ENCODE data around the gene CHST13. TPM values are rescaled to one million over a fixed set of nuclear protein-coding genes. Genes with fewer than 3 reads are reported as not detected.

Gene CHST13
- total RNA-seq, 1 experiment from 2014 or later, result not detected

DNA sequence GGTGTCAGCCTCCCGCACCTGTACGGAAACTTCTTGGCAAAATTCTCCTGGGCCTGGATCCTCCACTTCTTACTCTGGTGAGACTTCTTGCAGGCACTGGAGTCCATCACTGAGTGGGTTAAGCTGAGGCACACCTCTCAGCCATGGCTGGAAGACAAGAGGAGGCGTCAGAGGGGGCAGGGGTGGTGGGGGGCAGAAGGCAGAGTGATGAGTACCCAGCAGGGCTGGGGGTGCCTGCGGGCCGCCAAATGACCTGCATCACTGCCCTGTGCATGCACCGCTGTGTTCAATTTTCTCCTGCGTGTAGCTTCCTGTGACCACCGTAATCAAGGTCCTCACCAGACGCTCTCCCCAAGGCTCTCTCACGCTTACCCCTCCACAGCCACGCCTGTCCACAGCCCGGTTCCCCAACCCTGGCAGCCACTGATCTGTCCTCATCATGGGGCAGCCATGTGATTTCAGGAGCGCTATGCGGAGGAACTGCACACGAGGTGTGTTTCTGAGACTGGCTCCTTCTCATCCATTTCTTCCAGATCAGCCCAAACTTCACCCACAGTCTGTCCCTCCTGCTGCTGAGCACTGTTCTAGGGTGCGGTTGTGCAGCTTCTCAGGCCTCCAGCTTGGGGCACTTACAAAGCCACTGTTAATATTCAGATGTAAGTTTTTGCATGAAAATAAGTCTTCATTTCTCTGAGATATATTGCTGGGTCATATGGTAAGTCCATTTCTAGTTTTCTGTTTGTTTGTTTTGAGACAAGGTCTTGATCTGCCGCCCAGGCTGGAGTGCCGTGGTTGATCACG, 29.5 kb downstream of the CHST13 start:
- Histone ChIP-seq H3K4me1 (no peaks in the 10 kb centered on the region), H3K4me3 (no peak overlapping the region), H3K9me3 (replicated peaks) (no peaks in the 10 kb centered on the region), H3K36me3 (no peaks in the 10 kb centered on the region), H3K27me3 (0 out of 2 replicates have a peak, but pooled peaks cover 5% of the 10 kb centered on the region), H3K27ac (no peak overlapping the region)
- no peak for DNase-seq

DNA sequence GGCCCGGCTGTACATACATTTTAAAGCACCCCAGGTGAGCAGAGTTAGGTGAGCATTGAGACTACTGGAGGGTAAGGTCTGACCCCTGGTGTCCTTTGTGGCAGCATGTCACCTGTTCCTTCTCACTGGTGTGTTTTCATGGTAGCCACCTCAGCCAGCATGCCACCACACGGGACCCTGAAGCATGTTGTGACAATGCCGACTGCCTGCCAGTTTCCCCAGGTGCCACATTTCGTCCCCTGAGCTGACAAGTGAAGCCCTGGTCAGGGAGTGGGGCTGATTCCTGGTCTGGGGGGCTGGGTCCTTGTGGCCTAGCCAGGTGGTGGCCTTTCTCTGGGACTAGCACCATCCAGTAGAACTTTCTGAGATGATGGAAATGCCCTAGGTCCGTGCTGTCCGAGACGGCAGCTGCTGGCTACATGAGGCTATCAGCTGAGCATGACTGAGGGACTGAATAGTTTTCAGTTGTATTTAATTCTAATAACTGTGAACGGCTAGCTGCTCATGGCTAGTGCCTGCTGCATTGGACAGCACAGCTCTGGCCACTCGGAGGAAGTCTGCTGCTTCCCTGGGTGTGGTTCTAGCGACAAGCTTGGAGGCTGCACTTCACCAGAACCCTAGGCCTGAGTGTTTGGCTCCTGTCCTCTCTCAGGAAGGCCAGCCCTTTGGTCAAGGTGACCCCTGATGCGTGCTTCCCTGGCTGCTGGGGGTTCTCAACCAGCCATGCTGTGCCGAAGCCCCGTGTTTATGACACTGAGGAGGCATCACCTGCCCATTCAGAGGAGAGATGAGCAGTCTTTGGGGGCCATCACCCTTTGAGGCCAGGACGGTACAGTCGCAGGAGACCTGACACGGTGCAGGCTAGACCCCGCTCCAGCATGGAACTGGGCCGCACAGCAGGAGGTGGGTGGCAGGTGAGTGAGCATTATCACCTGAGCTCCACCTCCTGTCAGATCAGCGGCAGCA, 30.9 kb downstream of the CHST13 start:
- Histone ChIP-seq H3K36me3 (no peaks in the 10 kb centered on the region), H3K27me3 (peaks cover under 1% of the 10 kb centered on the region; the same call in 1 of the 2 replicates), H3K27ac (no peak overlapping the region), H3K4me1 (no peaks in the 10 kb centered on the region), H3K4me3 (no peak overlapping the region), H3K9me3 (replicated peaks) (no peaks in the 10 kb centered on the region)
- DNase-seq, result no peak

DNA sequence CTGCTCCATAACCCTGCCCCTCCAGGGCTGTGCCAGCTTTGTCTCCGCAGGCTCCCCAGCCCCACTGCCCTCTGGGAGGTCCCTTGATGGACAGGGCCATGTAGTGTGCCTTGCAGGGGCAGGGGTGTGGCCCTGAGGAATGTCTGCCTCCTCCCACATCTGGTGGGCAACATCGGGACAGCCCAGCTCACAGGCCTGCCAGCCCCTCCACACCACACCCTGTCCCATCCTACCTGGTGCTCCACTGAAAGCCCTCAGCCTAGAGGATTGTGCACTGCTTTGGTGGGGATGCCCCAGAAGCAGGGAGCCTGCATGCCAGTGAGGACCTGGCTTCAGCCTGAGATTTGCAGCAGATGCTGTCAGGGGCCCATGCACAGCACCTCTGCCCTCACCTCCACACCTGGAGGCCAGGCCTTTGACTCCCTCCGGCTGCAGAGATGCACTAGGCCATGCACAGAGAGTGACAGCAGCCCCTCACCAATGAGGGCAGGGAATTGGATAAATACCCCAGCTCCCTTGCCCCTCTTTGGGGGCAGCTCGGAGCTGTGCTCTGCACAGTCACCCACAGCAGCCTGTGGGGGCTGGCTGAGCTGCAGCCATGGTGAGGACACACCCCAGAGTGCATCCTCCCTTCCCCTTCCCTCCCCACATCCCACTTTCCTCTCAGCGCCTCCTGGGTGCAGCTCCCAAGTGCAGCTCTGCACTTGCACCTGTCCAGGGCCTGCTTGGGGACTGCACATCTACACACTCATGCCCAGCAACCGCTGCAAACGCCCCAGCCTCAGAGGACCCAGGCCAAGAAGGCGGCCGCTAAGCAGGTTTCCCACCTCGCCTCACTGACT, 32.1 kb downstream of the CHST13 start:
- Histone ChIP-seq H3K27me3 (no peaks in the 10 kb centered on the region; the same call in 1 of the 2 replicates), H3K36me3 (no peaks in the 10 kb centered on the region), H3K27ac (no peak overlapping the region), H3K4me3 (no peak overlapping the region), H3K9me3 (replicated peaks) (no peaks in the 10 kb centered on the region), H3K4me1 (no peaks in the 10 kb centered on the region)
- no peak for DNase-seq

DNA sequence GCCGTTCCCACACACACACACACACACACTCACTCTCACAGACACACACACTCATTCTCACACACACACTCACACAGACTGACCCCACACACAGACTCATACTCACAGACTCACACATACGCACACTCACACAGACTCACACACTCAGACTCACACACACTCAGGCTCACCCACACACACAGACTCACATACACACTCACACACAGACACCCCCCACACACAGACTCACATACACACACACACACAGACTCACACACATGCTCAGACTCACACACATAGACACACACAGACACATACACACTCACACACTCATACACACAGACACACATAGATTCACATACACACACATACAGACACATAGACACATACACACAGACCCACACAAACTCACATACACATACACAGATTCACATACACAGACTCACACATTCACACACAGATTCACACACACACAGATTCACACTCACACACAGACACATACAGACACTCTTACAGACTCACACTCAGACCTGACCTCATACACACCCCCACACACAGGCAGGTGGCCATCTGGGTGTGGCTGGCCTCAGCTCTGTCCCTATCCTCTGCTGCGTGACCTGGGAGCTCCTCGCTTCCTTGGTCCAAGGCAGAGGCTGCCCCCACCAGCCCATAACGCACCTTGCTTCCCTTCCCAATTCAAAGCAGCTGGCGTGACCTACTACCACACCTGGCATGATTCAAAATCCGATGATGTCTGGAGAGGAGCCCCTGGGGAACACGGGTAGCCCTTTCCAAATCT, 32.9 kb downstream of the CHST13 start:
- H3K27ac ChIP-seq, result no peak overlapping the region
- no peaks in the 10 kb centered on the region for H3K36me3 ChIP-seq
- no peaks in the 10 kb centered on the region for H3K4me1 ChIP-seq
- no peaks in the 10 kb centered on the region; the same call in 1 of the 2 replicates for H3K27me3 ChIP-seq
- no peak for DNase-seq
- H3K9me3 ChIP-seq (replicated peaks), result no peaks in the 10 kb centered on the region
- no peak overlapping the region for H3K4me3 ChIP-seq

DNA sequence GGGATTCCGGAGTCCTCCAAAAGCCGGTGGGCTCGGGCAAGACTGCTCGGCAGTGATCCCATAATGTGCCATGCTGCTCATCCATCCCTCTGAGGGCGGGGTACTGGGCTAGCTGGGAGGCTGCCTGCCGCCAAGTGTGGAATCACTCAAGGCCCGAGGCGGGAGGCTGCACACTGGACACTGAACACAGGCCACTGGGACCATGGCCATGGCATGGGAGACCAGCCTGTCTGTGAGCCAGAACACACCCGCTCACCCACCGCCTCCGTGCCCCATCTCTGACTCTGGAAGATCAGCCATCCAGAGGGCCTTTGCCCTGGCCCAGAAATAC, 33.4 kb downstream of the CHST13 start:
- H3K4me3 ChIP-seq, result no peak overlapping the region
- H3K27me3 ChIP-seq, result no peaks in the 10 kb centered on the region; the same call in 1 of the 2 replicates
- no peaks in the 10 kb centered on the region for H3K9me3 ChIP-seq (replicated peaks)
- DNase-seq, result no peak
- no peak overlapping the region for H3K27ac ChIP-seq
- H3K36me3 ChIP-seq, result no peaks in the 10 kb centered on the region
- H3K4me1 ChIP-seq, result no peaks in the 10 kb centered on the region

DNA sequence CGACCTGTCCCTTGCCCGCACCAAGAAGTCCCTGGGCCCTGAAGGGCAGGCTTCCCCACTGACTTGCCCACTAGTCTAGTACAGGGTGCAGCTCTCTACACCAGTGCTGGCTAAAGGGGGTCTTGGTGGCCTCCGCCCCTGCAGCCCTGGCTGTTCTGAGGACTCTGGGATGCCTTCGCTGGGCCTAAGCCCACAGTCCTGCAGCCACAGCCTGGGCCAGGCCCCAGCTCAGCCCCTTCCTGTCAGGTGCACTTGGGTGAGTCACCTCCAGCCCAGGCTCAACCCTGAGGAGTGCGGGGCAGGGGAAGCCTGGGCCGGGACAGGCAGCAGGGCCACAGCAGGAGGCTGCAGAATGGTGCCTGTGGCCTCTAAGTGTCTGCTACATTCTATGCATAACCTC, 33.8 kb downstream of the CHST13 start:
- Histone ChIP-seq H3K27me3 (no peaks in the 10 kb centered on the region; the same call in 1 of the 2 replicates), H3K27ac (no peak overlapping the region)

DNA sequence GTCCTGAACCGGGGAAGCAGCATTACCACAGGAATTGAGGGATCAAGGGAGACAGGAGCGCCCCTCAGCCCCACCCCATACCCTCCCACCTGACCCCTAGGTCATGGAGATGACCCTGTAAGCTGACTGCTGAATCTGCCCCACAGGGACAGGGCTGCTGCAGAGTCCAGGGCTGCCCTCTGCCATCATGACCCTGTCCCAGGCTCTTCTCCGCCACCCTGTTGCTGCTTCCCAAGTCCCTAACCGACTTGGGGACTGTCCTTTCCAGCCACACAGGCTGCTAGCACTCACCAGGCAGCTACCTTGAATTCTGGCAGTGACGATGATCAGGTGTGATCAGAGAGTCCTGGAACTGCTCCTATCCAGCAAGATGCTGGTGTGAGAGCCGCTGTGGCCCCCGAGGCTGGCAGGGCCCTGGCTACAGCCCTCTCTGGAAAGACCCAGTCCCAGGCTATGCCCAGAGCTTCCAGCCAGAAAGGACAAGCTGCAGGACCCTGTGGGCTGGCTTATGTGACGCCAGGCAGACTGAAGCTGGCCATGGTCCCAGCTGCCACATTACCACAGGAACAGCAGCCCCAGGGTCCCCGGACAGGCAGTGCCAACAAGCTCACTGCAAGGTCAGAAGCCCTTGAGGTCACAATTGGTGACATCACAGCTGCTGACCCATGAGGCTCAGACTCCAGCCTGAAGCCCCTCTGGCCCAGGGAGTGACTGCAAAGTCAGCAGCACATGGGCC, 34.5 kb downstream of the CHST13 start, which contains the start of gene C3orf22:
C3orf22 (minus strand) TSS at position 597 of the 736 bp plus-strand sequence. CDS start 5,542 bp downstream, outside the sequence.
- Histone ChIP-seq H3K36me3 (no peaks in the 10 kb centered on the region), H3K4me1 (no peaks in the 10 kb centered on the region), H3K27ac (no peak within 1 kb of the TSS), H3K4me3 (no peak within 1 kb of the TSS), H3K9me3 (replicated peaks) (no peaks in the 10 kb centered on the region), H3K27me3 (no peaks in the 10 kb centered on the region; the same call in 1 of the 2 replicates)
- DNase-seq, result no peak

More for the DNA sequence above, 33.8 kb downstream of the CHST13 start:
- Histone ChIP-seq H3K36me3 (no peaks in the 10 kb centered on the region), H3K4me3 (no peak overlapping the region), H3K9me3 (replicated peaks) (no peaks in the 10 kb centered on the region), H3K4me1 (no peaks in the 10 kb centered on the region)
- no peak for DNase-seq

DNA sequence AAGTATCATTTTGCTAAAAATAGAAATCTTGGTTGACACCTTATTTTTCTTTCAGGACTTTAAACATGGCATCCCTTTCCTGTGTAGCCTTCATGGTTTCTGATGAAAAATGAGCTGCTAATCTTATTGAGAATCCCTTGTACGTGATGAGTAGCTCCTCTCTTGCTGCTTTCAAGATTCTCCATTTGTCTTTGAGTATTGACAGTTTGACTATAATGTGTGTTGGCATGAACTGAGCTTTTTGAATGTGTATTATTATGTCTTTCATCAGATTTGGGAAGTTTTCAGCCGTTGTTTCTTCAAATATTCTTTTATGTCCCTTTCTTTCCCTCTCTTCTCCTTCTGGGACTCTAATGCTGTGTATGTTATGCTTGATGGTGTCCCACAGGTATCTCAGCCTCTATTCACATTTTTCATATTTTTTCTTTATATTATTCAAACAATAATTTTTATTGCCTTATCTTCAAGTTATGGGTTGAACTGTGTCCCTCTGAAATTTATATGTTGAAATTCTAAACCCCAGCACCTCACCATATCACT, 38.9 kb downstream of the CHST13 start:
- Histone ChIP-seq H3K9me3 (replicated peaks) (no peaks in the 10 kb centered on the region), H3K27me3 (no peaks in the 10 kb centered on the region; the same call in 1 of the 2 replicates), H3K27ac (no peak overlapping the region), H3K36me3 (no peaks in the 10 kb centered on the region), H3K4me3 (no peak overlapping the region), H3K4me1 (no peaks in the 10 kb centered on the region)
- DNase-seq, result no peak

DNA sequence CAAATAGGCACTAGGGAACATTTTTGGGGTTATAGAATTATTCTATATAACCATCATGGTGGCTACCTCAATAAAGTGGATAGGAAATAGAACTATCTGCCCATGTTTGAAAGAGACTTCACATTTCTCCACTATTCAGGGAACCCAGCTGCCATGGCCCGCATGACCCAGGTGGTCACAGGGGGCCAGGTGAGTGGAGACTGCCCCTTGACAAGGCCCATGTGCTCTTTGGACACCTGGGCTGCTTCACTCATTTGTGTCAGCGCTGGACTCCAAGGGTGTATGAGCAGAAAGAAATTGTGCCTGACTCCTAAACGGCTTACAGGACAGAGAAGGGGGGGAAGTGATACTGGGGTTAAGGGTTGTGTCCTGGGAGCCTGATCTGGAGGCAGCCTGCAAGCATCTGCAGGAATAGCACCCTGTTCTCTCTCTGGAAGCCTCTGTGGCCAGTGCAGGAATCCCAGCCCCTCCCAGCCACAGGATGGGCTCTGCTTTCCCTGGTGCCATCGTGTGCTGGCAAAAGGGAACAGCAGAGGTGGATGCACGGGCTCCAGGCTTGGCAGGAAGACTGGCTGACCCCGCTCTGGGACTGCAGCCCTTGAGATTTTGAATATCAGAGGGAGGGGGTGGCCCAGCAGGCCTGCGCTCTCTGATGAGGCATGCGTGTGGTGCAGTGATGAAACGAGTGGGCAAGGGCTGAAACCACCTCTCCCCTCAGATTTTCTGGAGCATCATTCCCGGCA, 43.9 kb downstream of the CHST13 start:
- H3K27ac ChIP-seq, result no peak overlapping the region
- no peaks in the 10 kb centered on the region for H3K36me3 ChIP-seq
- H3K9me3 ChIP-seq (replicated peaks), result no peaks in the 10 kb centered on the region
- no peak for DNase-seq
- H3K4me1 ChIP-seq, result no peaks in the 10 kb centered on the region
- H3K27me3 ChIP-seq, result peaks cover 10% of the 10 kb centered on the region; the same call in 1 of the 2 replicates
- no peak overlapping the region for H3K4me3 ChIP-seq

DNA sequence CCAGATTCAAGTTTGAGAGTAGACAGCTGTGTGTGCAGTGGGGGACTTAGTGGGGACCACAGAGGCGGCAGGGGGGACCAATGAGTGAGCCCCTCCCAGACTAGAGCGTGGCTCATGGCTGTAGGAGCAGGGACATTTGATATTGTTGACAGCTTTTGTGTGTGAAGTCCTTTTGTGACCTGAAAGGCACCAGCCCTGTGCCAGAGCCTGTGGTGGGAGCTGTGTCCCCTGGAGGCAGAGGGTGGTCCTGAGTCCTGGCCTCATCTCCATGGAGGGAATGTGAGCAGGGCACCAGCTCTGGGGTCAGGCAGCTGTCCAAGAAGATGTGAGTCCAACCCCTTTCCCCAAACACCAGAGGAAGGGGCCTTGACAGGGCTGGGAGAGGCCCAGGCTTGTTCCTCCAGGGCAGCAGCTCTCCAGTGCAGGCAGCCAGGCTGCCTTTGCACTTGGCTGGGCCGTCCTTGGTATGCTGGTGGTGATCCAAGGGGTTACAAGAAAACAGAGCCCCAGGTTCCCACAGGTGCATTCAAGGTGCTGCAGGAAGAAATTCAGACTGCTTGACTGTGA, 44.9 kb downstream of the CHST13 start:
- Histone ChIP-seq H3K9me3 (replicated peaks) (no peaks in the 10 kb centered on the region), H3K27me3 (peaks cover 19% of the 10 kb centered on the region), H3K27ac (no peak overlapping the region), H3K36me3 (no peaks in the 10 kb centered on the region), H3K4me1 (no peaks in the 10 kb centered on the region), H3K4me3 (no peak overlapping the region)
- DNase-seq, result no peak

DNA sequence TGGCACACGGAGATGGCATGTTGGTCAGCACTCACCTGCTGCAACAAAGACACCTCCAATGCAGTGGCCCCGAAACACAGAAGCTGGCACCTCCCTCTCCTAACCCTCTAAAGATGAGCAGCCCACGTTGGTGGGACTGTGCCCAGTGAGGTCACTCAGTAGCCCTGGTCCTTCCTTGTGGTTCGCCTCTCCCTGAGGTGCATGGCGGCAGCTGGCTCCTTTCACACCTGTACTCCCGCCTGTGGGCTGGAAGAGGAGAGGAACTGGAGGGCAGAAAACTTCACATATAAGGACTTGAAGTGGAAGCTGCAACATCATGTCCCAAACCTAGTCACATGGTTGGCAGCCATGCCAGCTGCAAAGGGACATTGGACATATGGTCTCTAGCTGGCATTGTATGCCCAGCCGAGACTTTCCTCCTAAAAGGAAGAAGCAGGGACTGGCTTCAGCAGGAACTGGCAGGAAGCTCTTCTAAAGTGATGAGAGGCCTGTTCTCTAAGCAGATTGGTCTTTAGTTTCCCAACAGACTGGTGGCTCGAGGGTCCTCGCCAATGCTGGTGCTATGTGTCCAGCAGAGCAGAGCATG, 45.5 kb downstream of the CHST13 start:
- H3K27me3 ChIP-seq, result peaks cover 24% of the 10 kb centered on the region
- DNase-seq, result no peak
- no peaks in the 10 kb centered on the region for H3K36me3 ChIP-seq
- H3K4me3 ChIP-seq, result no peak overlapping the region
- no peaks in the 10 kb centered on the region for H3K4me1 ChIP-seq
- no peak overlapping the region for H3K27ac ChIP-seq
- H3K9me3 ChIP-seq (replicated peaks), result no peaks in the 10 kb centered on the region

DNA sequence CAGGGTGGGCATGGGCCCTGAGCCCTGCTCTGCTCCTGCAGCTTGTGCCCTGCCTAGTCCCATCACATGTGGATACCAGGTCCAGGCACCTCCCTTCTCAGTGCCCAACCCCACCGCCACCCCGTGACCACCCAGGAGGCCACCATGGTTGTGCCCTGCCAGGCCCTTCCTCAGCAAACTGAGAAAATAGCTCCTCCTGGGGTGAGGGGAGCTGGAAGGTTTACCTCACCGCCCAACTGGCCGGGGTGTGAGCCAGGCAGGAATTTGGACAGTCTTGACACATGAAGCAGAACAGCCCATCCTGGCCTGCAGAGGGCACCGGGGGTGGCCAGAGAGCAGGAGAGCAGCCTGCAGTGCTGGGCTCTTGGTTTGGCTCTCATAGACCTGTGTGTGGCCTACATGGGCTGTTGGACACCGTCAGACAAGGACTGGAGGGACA, 46.2 kb downstream of the CHST13 start:
- no peaks in the 10 kb centered on the region for H3K36me3 ChIP-seq
- no peak overlapping the region for H3K27ac ChIP-seq
- DNase-seq, result no peak
- no peaks in the 10 kb centered on the region for H3K4me1 ChIP-seq
- no peak overlapping the region for H3K4me3 ChIP-seq
- H3K27me3 ChIP-seq, result peaks cover 25% of the 10 kb centered on the region
- no peaks in the 10 kb centered on the region for H3K9me3 ChIP-seq (replicated peaks)

Measured in SJCRH30 (cell line).